Measurements from ENCODE around the gene HRH2.

The HRH2 gene

DNA sequence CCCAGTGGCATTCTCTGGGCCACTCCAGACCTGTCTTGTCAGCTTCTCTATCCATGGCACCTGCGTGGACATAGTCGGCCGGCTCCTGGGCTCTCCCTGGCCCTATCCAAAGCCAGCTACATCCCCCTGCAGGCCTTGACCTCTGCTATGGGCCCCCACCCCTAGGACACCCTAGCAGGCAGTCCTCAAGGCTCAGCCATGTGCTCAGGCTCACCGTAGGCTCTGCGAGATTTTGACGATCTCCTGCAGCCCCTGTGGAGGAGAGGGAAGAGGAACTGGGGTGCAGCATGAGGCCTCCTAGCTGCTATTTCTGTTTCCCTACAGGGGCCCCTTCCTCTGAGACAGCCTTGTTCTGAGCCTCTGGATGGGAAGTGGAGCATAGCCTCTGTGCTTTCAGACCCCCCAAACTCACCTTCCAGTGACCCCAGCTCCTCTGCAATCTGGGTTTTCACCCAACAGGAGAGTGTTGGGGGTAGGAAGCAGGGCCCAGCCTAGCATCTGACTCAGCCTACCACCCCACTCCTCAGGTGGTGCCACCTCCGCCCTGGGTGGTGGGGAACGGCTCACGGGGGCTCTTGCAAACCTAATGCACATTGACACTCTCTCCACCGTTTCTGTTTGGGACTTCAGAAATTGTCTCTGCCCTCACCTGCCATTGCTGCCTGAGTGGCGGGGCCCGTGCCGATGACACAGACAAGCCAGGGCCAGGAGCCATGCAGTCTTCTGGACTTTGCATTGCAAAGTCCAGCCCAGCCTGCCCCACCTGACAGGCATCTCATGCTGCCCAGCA is 36.7 kb downstream of the HRH2 start:
- no peak for DNase-seq

- no peak for DNase-seq
These were observed 37.6 kb downstream of the HRH2 start for GRCh38 chr5:175695161-175696126.

DNA sequence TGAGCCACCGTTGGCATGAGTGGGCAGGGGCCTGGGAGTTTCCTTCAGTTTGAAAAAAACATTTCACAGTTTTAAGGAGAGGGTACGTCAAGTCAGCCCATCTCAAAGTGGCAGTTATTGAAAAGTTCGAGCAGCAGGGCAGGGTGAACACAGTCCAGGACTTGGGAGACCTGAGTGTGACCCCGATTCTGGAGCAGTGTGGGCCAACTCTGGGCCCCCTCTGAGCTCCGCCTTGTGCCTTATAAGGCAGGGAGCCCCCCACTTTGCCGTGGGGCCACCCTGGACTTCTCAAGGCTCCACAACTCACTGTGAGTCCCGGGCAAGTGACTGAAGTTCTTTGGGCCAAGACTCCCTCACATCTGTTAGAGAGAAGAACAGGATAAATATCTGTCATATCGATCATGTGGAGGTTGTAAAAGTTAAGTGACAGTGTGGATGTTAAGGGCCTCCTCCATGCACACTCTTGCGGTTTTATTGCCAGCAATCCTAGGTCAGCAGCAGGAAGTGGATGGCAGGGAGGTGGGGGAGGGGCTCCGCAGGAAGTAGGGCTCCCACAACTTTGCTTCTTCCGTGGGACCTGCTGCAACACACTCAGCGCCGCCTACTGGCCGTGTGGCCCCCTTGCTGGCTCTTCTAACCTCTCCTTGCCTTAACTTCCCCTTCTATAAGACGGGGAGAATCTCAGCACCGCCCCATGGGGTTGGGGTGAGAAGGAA is 38.4 kb downstream of the HRH2 start:
- DNase-seq = no peak

DNA sequence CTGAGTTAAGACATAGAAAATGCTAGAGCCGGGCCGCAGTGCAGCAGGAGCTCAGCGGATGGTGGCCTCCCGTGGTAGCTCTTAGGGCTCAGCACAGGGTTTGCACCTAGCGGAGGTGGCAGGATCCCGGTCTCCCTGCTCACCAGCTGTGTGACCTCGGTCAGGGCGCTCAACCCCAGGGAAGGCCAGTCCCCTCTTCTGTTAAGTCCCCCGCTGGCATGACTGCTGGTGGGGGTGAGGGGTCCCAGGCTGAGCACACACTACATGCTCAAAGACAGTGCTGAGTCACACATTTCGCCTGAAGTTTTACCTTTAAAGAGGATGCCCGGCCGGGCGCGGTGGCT is 39.0 kb downstream of the HRH2 start:
- DNase-seq = no peak

DNA sequence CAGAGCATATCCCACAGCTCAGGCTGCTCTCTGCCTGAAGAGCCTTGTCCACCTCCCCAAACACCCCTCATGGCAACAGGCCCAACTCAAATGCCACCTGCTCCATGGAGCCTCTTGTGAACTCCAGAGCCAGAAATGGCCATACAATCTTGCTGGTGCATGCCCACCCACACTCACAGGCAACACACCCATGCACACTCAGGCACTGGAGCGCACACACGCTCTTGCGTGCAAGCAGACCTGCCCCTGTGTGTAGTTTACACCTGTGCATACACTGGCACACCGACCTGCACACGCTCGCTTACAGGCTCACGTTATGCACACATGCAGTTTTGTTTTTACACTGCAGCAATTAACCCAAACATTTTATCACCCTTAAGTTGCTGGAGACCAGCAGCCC is 40.0 kb downstream of the HRH2 start:
- DNase-seq = no peak

DNA sequence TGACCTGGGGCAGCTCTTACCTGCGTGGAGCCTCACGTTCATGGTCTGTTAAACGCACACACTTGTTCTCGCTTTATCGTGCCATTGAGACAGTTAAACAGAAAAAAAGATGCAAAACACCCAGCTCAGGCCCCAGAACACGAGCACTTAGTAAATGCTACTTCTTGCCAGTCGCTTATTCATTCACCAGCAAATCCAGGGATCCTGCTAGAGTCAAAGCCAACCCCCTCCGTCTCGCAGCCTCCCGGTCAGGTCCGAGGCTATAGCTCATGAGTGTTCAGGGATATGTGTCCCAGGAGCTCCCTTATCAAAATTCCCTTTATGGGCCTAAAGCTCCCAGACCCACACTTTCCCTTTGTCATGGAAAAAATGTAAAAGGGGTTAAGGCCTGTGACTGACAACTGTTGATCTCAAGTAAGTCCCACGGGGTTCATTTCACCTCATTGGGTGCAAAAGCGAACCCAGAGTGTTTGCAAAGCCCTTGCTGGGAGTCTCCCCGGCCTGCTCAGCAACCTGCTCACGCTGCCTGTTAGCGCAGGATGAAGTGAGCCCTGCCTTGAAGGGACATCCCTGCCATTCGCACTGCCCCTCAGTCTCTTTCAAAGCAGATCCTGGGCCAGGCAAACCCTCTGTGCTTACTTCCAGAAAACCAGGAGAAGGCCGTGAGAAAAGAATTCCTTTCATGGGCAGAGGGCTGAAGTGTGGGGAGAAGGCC is 40.7 kb downstream of the HRH2 start:
- no peak for DNase-seq

DNA sequence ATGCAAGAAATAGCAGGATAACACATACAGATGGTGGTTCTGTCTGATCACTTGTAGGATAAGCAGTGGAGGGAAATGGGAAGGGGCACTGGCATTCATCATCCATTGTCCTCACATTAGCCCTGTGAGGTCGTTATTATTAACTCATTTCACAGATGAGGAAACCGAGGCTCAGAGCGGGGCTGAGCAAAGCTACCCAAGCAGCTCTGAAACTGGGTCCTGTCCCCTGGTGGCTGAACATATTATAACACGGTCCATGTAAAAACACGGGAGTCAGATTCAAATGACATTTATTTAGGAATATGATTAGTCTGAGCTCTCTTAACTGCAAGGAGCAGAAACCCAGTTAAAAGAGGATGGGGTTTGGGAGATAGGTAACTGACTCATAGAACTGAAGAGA is 43.1 kb downstream of the HRH2 start:
- no peak for DNase-seq

DNA sequence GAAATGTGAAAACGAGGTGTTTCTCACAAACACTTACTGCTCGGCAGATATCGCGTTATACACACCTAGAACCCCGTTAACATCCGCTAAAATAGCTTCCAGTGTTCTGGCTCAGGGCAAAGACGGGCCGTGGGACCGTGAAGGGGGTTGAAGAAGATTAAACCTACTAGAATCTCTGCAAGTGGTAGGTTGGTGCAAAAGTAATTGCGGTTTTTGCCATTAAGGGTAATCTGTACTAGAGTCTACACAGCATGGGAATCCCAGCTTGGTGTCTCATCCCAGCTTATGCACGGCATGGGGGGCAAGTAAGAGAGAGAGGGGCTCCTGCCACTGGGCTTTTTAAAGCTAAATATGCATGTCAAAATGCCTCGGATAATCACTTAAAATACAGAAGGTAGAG is 43.9 kb downstream of the HRH2 start:
- no peak for DNase-seq

DNA sequence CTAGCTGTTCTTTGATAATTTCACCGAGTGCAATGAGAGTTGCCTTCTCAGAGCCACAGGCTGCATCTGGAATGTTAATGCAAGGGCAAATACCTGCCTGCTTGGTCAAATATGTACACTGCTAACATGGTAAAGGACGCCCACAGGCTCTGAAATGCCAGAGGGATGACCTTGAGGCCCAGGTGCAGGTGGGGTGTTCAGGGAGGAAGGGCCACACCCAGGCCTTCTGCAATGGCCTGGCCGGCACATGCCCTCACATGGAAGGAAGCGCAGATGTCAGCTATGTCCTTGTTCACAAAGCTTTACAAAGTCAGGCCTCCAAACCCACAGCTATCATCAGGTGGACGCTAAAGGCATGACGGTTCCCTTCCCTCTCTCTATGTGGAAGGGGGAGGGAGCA is 48.6 kb downstream of the HRH2 start:
- DNase-seq = no peak

DNA sequence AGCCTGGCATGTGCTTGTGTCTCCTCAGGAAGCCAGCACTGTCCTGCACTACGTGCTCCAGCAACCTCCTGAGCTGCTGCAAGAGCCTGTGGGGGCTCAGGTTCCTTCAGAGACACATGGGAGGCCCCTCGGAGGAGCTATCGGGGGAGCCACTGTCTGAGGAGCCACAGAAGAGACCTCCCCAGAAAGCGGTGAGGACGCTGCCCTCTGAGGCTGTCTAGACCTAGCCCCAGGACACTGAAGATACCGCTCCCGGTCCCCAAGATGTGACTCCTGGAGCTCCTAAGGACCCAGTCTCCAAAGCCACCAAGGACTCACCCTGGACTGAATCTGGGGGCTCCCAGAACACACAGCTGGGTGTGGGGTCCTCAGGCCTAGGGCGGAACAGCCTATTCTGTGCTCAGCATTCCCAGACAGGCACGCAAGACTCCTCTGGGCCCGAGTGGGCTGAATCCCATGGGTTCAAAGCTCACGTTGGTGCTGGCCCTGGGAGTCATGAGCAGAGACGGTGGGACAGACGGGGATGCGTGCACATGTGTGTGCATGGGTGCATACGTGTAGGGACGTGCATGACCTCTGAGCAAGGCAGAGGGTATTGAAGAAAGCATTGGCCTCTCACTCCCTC is 50.0 kb downstream of the HRH2 start:
- DNase-seq = no peak

GRCh38 chr5:175709276-175709781 is 51.5 kb downstream of the HRH2 start:
- DNase-seq = no peak

- no peak for DNase-seq
These were observed 52.5 kb downstream of the HRH2 start for GRCh38 chr5:175710326-175710725.

DNA sequence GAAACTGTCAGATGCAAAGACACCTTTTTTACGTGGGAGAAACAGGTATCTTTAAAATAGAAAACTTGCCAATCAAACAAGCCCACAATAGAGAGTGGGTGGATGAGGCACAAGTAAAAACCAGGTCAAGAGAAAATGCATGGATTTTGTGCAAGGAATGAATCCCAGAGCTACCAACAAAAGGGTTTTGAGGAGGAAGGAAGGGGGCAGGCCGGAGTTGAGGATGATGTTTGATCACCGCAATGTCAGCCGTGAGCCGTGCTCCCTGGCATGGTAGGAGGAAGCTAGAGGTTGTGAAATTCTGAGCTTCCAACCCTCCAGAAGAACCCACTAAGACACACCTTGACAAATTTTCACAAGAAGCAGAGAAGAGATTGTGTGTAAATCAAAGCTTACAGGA is 53.2 kb downstream of the HRH2 start:
- no peak for DNase-seq

GRCh38 chr5:175711472-175712312 is 53.8 kb downstream of the HRH2 start:
- no peak for DNase-seq

DNA sequence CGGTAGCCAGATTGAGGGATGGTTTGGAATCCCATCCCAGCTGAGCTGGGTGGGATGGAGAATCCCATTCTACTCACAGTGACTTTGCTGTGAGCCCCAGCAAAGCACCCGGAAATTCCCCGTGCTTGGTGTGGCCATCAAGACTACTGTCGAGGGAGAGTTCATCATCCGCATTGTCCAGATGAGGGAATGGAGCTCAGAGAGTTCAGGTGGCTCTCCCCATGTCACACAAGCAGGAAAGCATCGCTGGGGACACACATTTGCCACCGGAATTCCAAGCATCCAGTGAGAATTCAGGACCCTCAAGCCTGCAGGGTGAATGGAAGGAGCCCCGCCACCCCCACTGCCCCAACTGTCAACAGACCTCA is 54.4 kb downstream of the HRH2 start:
- DNase-seq = no peak

GRCh38 chr5:175712681-175713085 is 54.8 kb downstream of the HRH2 start:
- no peak for DNase-seq

GRCh38 chr5:175713930-175714329 is 56.1 kb downstream of the HRH2 start:
- DNase-seq = no peak

DNA sequence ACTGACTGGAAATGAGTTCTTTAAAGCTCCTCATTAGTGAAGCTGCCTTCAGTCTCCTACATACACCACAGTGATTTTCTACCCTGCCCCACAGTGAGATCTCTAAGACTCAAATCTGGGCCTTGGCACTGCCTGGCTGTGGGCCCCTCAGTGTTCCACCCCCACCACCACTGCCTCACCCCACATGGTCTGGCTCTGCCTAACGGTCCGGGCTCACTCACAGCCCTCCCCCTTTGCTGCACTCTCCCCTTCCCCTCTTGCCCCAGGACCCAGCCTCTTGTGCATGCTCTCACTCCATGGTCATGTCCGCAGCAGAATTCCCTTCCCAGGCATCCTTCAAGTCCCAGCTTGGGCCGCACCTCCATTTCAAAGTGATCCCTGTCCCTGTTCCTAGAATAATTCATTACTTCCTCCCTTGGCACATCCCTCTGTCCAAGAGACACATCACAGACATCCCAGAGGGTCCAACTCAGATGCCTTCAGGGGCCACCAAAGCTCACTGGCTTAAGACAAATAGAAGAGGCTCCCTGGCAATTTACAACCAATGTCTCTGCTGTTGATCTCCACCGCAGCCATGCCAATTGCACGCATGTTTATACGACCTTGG is 56.7 kb downstream of the HRH2 start:
- no peak for DNase-seq

GRCh38 chr5:175715627-175716522 is 58.0 kb downstream of the HRH2 start:
- DNase-seq = no peak

DNA sequence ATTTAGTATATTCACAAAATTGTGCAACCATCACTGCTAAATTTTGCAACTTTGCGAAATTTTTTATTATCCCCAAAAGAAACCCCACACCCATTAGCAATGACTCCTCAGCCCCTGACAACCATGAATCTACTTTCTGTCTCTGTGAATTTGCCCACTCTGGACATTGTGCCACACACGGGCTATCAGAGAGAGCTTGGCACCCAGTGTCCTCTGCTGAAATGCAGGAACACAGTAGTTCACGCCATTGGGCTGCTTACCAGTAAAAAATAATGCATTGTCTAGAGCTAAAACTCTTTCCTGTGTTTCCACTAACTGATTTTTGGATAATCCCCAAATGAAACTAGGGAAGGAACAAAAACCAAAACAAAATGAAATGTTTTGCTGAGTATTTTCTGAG is 60.0 kb downstream of the HRH2 start:
- no peak for DNase-seq
